Heart right ventricle (tissue), 16 donors: Measurements from ENCODE around the gene MEF2C. TPM values are rescaled to one million over a fixed set of nuclear protein-coding genes. Genes with fewer than 3 reads are reported as not detected.

Experiments
- ATAC-seq, 8 donors: fragments of 200-7000 bp; cut with Tn5 transposase; one replicate each; pipeline ENCODE4 v1.9.1; 2020; ENCODE audit warnings: mild to moderate bottlenecking in 8 of 8, moderate library complexity in 8 of 8, moderate number of reproducible peaks in 1 of 8
- DNase-seq, 2 donors: peaks; one replicate each; pipeline ENCODE4 v3.0.0-alpha.2; 2020
- H3K27ac ChIP-seq, 10 donors: fragments of 200-600 bp; sonication (generic) in 2 of 10; one replicate each; pipeline versions ENCODE4 v1.5.0 to v1.8.0; 2020 to 2022; ENCODE audit warnings: mild to moderate bottlenecking in 3 of 10
- H3K27me3 ChIP-seq, 7 donors: fragments of 200-600 bp; one replicate each; pipeline ENCODE4 v1.8.0; 2021 to 2022; ENCODE audit warnings: mild to moderate bottlenecking in 2 of 7
- H3K36me3 ChIP-seq, 9 donors: fragments of 200-600 bp; sonication (generic) in 1 of 9; one replicate each; pipeline versions ENCODE4 v1.5.0 to v1.8.0; 2020 to 2022; ENCODE audit warnings: mild to moderate bottlenecking in 2 of 9
- H3K4me1 ChIP-seq, 9 donors: fragments of 200-600 bp; sonication (generic) in 1 of 9; one replicate each; pipeline versions ENCODE4 v1.5.0 to v1.8.0; 2020 to 2022; ENCODE audit warnings: mild to moderate bottlenecking in 4 of 9
- H3K4me3 ChIP-seq, 10 donors: fragments of 200-600 bp; sonication (generic) in 2 of 10; one replicate each; pipeline versions ENCODE4 v1.5.0 to v1.8.0; 2020 to 2022; ENCODE audit warnings: mild to moderate bottlenecking in 7 of 10, moderate library complexity in 2 of 10
- H3K9me3 ChIP-seq, 11 donors: fragments of 200-600 bp in 10 of 11; sonication (generic) in 2 of 11; one replicate each; pipeline versions ENCODE4 v1.5.0 to v1.8.0; 2013 to 2022; ENCODE audit warnings: mild to moderate bottlenecking in 2 of 11, control low read depth in 1 of 11, moderate library complexity in 1 of 11
- CTCF ChIP-seq, 9 donors: fragments of 200-600 bp; sonication (generic) in 2 of 9; IDR thresholded peaks; one replicate each; pipeline versions ENCODE4 v1.5.0 to v1.8.0; 2021 to 2022; ENCODE audit warnings: antibody characterized with exemption in 9 of 9, mild to moderate bottlenecking in 5 of 9, moderate library complexity in 1 of 9
- WGBS, 2 donors: extraction: QIAGEN DNeasy Blood & Tissue Kit; methylation state at CpG; one replicate each; pipeline ENCODE4 v1.1.7; 2013; ENCODE audit warnings: inconsistent platforms in 1 of 2; 5-methylcytosine and 5-hydroxymethylcytosine counted together
- intact Hi-C, 10 donors: fragments of 100-400 bp; cut with DNase I; formaldehyde crosslinking; loops; one replicate each; pipeline versions ENCODE4 v1.11.1 to v1.14.2; 2022
- polyA plus RNA-seq, 2 donors: library from polyadenylated mRNA; stranded (reverse); fragments of 200-250 nt; gene quantifications; one replicate each; pipeline ENCODE4 v1.2.3, GENCODE V29; 2013
- total RNA-seq, 10 donors: library from RNA; stranded (reverse); fragmentation: NEBNext Ultra II Directional in 3 of 10; extraction: Animal tissue kit (Norgen Biotek cat#: 25700) in 3 of 10; gene quantifications; one replicate each; pipeline versions ENCODE4 v1.2.1 to v1.2.4, GENCODE V29; 2021 to 2023
- donor health status: Arrhythmogenic right ventricular cardiomyopathy.
- donor health status: ischemic (EF 13 %, LVEDD 7.1; RV severe dilation, severe dysfunction).
- donor health status: healthy with polysubstance abuse.
- donor health status: DM: no; HTN: yes; CAD: no.
- donor health status: DM: no; HTN: no; CAD: no.
- donor health status: ischemic (EF 25% LVEDD 6.9; RV normal size, moderate dysfunction).
- donor health status: ischemic (EF 25% LVEDD 5.7; RV mildly dilated, moderate dysfunction).
- donor health status: healthy.
- donor health status: DM: yes; HTN: yes; CAD: no.
- donor health status: Ischemic cardiomyopathy.
- donor health status: ischemic (EF 35%, LVEDD 5.7; RV mildly dilated, moderate dysfunction).
- donor health status: nonischemic (EF 11% LVEDD 7.7; RV severe dilation, severe dysfunction).
- donor health status: DM: yes; HTN: yes; CAD: no.
- donor health status: PGD.
- donor health status: ischemic (EF 29% LVEDD 5.4; RV normal size, mild dysfunction).
- donor health status: nonischemic (EF 23%, LVEDD 6.1; RV moderate dilation, normal function).

The MEF2C gene
- total and polyA plus RNA-seq, 12 donors, result 11.2 to 88.7 (median 66.3) TPM

DNA sequence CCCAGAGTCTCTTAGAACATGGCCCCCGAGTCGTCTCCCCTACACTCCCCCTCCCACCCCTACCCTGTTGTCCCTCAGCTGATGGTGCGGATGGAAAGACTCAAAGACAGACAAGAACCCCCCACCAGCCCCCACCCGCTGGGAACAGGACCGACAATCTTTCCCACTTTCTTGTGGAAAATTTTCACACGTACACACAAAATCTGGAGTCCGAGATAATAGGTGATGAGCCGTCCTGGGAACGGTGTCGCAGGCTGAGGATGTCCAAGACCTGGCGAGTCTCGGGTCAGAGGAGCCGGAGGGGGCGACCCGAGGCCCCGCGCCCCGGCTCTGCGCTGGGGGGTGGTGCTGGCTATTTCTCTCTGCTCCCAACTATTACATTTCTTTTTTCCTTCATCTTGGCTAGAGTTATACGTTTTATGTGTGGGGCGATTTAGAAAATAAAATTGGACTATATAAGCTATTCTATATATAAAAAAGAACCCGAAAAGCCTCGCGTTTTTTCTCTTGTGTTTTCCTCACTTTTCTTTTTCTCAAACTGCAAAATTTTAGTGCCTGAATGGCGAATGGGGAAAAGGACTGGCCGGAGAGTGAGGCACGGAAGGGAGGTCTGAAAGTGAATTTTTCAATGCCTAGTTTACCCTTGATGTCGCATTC lies 188.8 kb downstream of the MEF2C start:
- H3K4me1 ChIP-seq, result peaks cover 0 to 47% (median 35%) of the 10 kb centered on the region in 9 donors
- H3K27ac ChIP-seq, result no peak overlapping the region
- ATAC-seq, result no peak
- no peaks in the 10 kb centered on the region for H3K9me3 ChIP-seq
- H3K27me3 ChIP-seq, result peaks cover 12 to 100% (median 99%) of the 10 kb centered on the region in 7 donors
- intact Hi-C loops, result loop anchor here in 5 of 10 donors (5.0 to 10.0 kb wide), 3 partner anchors 552 to 912 kb away; no protein-coding TSS in a partner anchor
- no peak overlapping the region for H3K4me3 ChIP-seq
- no peak for DNase-seq
- WGBS, 2 donors, result 8 to 14% methylated on average over 28 of the region's 28 CpGs
- no peak for TF ChIP-seq CTCF (IDR thresholded peaks at IDR 0.05)
- no peaks in the 10 kb centered on the region for H3K36me3 ChIP-seq

DNA sequence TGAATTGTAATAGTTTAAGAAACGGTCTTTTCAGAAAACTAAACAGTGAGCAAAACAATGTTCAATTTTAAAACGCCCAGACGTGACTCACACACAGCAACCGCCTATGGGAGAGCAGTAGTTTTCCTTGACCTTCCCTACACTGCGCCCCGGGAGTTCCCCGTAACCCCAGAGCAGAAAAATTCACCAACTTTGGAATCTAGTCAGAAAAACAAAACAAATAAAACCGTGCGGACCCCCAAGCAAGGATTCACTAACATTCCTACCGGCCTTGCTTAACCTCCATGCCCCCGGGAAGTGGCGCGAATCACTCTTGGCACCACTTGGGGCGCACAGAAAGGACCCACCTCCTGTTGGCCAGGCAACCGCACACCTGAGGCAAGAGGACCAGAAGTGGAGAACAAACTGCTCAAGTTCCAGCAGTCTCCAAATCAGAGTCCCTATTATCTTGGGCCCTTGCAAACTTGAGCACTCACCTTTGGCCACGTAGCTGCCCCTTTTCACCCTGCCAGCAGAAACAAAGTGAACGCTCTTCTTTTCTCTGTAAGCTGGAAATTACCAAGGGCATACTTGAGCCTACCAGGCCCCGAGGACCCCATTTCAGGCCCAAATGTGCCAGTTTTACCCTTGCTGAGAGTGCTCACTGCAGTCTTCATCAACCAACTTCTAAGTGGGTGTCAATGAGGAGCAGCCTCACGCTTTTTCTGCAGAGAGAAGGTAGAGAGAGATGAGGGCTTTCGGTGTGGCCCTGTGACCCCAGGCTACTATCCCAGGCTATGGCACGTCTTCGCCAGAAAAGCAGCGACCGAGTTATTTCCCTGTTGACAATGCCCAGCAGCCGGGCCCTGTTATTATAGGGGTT lies 189.7 kb downstream of the MEF2C start:
- H3K36me3 ChIP-seq, result no peaks in the 10 kb centered on the region
- H3K27ac ChIP-seq, result no peak overlapping the region
- WGBS, 2 donors, result 17 to 24% methylated on average over 25 of the region's 25 CpGs
- H3K4me3 ChIP-seq, result no peak overlapping the region
- DNase-seq (no peak), ATAC-seq (no peak)
- peaks cover 0 to 47% (median 35%) of the 10 kb centered on the region in 9 donors for H3K4me1 ChIP-seq
- intact Hi-C loops, result loop anchor here in 5 of 10 donors (5.0 to 10.0 kb wide), 3 partner anchors 551 to 911 kb away; no protein-coding TSS in a partner anchor
- H3K9me3 ChIP-seq, result no peaks in the 10 kb centered on the region
- peaks cover 20 to 100% (median 99%) of the 10 kb centered on the region in 7 donors for H3K27me3 ChIP-seq
- no peak for TF ChIP-seq CTCF (IDR thresholded peaks at IDR 0.05)

GRCh38 chr5:88691945-88692868 lies 190.8 kb downstream of the MEF2C start:
- intact Hi-C loops, result loop anchor here in 6 of 10 donors (1.0 to 10.0 kb wide), 5 partner anchors 550 to 911 kb away; no protein-coding TSS in a partner anchor
- H3K4me3 ChIP-seq, result peak overlapping the region in 1 of 10 donors; percentile 16
- TF ChIP-seq CTCF (IDR thresholded peaks at IDR 0.05), result no peak
- H3K9me3 ChIP-seq, result no peaks in the 10 kb centered on the region
- no peaks in the 10 kb centered on the region for H3K36me3 ChIP-seq
- H3K4me1 ChIP-seq, result peaks cover 0 to 47% (median 35%) of the 10 kb centered on the region in 9 donors
- DNase-seq (no peak), ATAC-seq (peak in 2 of 8 donors; percentile 16 to 31)
- WGBS, 2 donors, result 6 to 8% methylated on average over 52 of the region's 52 CpGs
- peaks cover 24 to 100% (median 99%) of the 10 kb centered on the region in 7 donors for H3K27me3 ChIP-seq
- no peak overlapping the region for H3K27ac ChIP-seq
